ENCODE data around the gene AFAP1L2.

AFAP1L2 gene, protein sequence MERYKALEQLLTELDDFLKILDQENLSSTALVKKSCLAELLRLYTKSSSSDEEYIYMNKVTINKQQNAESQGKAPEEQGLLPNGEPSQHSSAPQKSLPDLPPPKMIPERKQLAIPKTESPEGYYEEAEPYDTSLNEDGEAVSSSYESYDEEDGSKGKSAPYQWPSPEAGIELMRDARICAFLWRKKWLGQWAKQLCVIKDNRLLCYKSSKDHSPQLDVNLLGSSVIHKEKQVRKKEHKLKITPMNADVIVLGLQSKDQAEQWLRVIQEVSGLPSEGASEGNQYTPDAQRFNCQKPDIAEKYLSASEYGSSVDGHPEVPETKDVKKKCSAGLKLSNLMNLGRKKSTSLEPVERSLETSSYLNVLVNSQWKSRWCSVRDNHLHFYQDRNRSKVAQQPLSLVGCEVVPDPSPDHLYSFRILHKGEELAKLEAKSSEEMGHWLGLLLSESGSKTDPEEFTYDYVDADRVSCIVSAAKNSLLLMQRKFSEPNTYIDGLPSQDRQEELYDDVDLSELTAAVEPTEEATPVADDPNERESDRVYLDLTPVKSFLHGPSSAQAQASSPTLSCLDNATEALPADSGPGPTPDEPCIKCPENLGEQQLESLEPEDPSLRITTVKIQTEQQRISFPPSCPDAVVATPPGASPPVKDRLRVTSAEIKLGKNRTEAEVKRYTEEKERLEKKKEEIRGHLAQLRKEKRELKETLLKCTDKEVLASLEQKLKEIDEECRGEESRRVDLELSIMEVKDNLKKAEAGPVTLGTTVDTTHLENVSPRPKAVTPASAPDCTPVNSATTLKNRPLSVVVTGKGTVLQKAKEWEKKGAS

DNA sequence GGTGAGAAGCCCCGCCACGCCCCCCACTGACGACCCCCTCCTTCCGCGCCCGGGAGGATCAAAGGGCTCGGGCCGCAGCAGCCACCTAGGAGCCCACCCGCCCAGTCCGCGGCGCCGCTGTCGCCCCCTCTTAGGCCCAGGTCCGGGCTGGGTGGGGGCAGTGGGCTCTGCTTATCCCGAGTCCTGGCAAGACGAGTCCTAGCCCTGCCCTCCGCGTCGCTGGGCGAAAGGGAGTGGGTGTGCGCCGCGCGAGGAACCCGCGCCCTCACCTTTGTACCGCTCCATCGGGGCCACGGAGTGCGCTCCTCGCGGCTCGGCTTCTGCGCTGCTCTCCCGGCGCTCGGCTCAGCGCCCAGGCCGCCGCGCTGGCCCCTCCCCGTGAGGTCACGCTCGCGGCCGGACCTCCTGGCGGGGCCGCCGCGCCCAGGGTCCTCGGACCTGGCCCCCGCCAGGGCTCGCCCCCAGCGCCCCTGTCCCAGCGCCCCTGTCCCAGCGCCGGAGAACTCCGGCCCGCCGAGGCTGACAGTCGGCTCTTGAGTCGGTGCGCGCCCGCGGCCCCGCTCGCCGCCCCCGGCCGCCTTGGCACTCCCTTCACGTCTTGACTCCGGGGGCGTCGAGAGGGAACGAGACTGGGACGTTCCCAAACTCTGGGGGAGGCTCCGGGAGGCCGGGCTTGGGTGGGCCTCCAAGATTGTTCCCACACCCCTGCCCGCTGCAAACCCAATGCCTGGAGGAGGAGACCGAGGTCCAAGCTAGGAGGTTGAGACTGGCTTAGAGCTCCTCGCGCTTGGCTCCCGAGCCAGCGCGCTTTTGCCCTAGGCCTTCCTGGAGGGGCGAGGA is at the start of gene AFAP1L2:
AFAP1L2 (minus strand) TSS at position 332 of the 840 bp plus-strand sequence; CDS start at position 285, 47 bp downstream.
- no peak for DNase-seq (ENCODE audit: low read depth in 2 of 2)

DNA sequence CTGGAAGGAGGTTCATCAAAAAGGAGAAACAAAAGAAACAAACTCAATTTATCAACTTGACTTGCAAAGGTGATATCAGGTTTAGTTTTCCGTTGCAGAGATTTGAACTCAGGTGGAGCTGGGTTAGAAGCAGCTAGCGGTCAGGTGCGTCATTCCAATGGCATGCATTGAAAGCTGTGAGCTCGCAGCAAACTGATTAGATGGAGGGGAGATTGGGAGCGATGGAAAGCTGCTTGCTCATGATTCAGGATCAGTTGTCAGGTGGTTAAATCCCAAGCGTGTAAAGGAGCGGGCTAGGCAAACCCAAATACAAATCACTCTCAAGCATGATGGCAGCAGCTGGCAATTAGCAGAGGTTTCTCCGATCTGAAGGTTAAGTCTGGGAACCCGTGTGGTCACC is 49.3 kb upstream of the AFAP1L2 start:
- DNase-seq (ENCODE audit: low read depth in 2 of 2): no peak

- DNase-seq (ENCODE audit: low read depth in 2 of 2): no peak
Measured at GRCh38 chr10:114448897-114449296, 44.6 kb upstream of the AFAP1L2 start.

GRCh38 chr10:114445332-114445731 is 41.0 kb upstream of the AFAP1L2 start:
- no peak for DNase-seq (ENCODE audit: low read depth in 2 of 2)

- no peak for DNase-seq (ENCODE audit: low read depth in 2 of 2)
Measured at GRCh38 chr10:114444819-114445218, 40.5 kb upstream of the AFAP1L2 start.

DNA sequence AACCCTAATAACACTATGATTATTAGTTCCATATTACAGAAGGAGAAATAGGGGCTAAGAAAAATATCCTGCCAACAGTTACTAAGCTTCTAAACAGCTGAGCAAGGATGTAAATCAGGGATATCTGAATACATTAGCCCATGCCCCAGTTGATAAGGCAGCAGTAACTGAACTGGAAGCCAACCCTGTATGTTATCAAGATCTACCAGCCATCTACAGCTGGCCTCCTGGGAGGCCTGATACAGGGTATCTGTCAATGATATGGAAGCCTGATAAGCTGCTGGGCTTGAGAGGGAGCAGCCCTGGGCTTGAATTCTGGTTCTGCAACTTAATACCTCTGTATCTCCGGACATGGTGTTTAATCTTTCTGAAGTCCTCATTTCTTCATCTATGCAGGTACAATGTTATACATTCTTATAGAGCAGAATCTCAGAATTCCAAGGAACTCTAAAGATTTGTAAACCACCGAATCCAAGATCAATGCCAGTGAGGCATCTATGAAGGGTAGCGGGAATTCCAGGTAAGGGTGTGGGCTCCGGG is 37.9 kb upstream of the AFAP1L2 start:
- no peak for DNase-seq (ENCODE audit: low read depth in 2 of 2)

- no peak for DNase-seq (ENCODE audit: low read depth in 2 of 2)
Measured at GRCh38 chr10:114441107-114441506, 36.8 kb upstream of the AFAP1L2 start.

GRCh38 chr10:114437473-114438292 is 33.4 kb upstream of the AFAP1L2 start:
- no peak for DNase-seq (ENCODE audit: low read depth in 2 of 2)

GRCh38 chr10:114436941-114437340 is 32.6 kb upstream of the AFAP1L2 start:
- no peak for DNase-seq (ENCODE audit: low read depth in 2 of 2)

- no peak for DNase-seq (ENCODE audit: low read depth in 2 of 2)
Measured at GRCh38 chr10:114432566-114433093, 28.3 kb upstream of the AFAP1L2 start.

- no peak for DNase-seq (ENCODE audit: low read depth in 2 of 2)
Measured at GRCh38 chr10:114431414-114432135, 27.3 kb upstream of the AFAP1L2 start.

DNA sequence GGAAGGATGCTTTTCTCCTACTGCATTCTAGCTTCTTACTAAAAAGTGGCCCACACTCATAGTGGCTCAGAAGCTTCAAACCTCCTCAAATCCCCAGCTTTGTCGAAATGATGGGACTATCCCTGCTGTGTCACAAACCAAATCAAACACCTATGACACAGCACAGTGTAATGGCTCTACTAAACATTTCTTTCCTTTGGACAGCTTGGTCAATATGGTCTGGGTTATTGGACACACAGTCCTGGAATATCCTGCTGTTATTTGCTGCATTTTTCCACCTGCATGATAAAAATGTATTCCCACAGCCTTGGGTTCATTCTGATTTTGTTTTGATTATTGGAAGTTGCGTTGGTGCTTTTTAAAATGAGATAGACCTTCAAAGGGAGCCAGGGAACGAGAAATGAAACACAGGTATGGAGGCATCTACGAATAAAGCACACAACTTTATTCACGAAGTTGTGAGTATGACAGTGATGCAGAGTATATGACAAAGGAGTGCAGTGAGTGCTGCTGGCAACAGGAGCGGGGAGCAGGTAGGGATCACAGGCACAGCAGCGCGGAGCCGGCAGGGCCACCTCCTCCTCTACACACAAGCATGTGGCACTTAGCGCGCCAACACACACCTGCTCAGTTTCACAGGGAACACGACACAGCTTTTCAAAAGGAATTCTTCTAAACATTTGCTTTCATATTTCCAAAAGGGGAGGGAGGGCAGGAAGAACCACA is 26.5 kb upstream of the AFAP1L2 start:
- DNase-seq (ENCODE audit: low read depth in 2 of 2): no peak

GRCh38 chr10:114429581-114430335 is 25.5 kb upstream of the AFAP1L2 start:
- DNase-seq (ENCODE audit: low read depth in 2 of 2): no peak

DNA sequence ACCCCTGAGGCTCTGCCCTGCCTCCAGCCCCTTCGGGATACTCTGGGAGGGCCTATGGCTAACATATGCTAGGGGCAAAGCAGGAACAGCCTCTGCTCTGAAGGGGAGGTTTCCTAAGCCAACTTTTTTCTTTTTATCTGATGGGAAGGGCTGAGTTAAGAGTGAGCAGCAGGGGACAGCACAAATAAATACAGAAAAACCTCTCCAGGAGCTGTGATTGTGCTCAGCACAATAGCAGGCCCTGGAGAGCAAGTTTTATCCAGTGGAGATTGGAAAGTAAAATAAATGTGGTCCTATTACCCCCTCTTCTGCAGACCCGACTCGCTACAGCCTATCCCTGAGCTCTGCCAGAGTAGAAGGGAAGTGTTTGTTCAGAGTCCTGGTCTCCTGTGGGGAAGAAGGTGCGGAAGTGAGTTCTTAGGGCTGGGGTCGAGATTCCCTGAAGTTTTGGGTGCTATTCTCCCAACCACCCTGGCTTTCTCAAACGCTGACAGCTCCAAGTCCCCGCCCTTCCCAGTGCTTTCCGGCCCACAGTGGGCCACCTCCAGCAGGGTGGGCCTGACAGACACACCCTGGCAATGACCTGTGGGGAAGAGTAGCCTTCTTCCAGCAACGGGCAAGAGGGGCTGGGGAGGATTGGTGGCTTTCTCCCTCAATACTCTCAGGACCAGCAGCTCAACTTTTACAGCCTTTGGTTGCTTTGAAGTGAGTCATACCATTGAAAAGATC is 23.0 kb upstream of the AFAP1L2 start:
- DNase-seq (ENCODE audit: low read depth in 2 of 2): no peak

GRCh38 chr10:114426476-114426875 is 22.2 kb upstream of the AFAP1L2 start:
- no peak for DNase-seq (ENCODE audit: low read depth in 2 of 2)

DNA sequence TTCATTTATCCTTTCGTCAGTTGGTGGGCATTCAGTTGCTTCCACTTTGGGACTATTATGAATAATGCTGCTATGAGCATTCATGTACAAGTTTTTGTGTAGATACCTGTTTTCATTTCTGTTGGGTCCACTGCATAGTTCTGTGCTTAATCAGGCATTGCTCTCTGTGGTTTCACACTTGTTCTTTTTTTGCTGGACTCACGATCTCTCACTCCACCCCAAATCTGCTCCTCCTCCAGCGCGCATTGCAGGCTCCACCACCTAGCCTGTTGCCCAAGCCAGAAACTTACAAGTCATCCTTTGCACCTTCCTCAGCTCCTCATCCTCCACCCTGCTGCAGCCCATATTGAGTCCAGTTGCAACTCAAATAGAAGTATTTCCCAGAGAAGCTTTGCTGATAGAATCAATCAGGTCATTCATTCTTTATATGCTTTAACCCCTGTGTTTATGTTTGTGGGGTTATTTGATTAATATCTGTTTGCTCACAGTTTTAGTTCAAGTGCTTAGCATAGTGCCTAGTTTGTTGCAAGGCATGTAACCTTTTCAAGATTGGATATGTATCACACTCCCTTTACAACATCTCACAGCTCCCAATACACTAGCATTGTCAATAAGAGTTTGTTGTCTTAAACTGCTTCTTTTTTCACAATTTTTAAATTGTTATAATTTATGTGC is 16.6 kb upstream of the AFAP1L2 start:
- no peak for DNase-seq (ENCODE audit: low read depth in 2 of 2)

DNA sequence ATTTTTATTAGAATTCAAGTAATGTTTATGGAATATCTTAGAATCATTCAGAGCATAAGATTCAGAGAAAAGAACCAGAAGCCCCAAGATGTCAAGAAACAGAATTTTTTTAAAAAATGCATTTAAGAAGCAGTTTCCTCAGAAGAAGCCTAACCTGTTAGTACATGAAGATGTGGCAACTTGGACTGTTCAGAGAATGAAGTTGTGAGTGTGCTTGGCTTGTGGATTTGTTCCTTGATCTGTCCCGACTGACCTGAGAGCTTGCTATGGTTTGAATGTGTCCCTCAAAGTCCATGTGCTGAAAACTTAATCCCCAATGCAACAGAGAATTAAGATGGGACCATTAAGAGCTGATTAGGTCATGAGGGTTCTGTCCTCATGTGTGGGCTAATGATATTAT is 13.8 kb upstream of the AFAP1L2 start:
- DNase-seq (ENCODE audit: low read depth in 2 of 2): no peak

All from stimulated activated CD4-positive, alpha-beta T cell treated with anti-CD3 and anti-CD28 coated beads, Interleukin-1b, Interleukin-23, amount 100 ng/mL, for 1 hour (primary cell).